CD14-positive monocyte (primary cell): ENCODE data around the gene MTFMT. TPM values are rescaled to one million over a fixed set of nuclear protein-coding genes. Genes with fewer than 3 reads are reported as not detected.

Source experiments
- DNase-seq, 3 donors: peaks; one replicate each; pipeline ENCODE4 v3.0.0-alpha.2; 2011 to 2022
- H2AFZ ChIP-seq: 2 replicates; pipeline ENCODE4 v1.6.0; 2012; ENCODE audit warnings: mild to moderate bottlenecking, low read depth, low read length, inconsistent platforms; ENCODE audit not compliant: insufficient read depth, poor library complexity, severe bottlenecking
- H3K27ac ChIP-seq, 2 donors: 1 replicate in 1 of 2; 2 replicates in 1 of 2; pipeline ENCODE4 v1.5.1; 2012 to 2013; ENCODE audit warnings: low read length in 2 of 2, control low read depth in 1 of 2, inconsistent platforms in 1 of 2, low read depth in 1 of 2, mild to moderate bottlenecking in 1 of 2
- H3K27me3 ChIP-seq, 2 donors: one replicate each; pipeline versions ENCODE4 v1.6.0 to v1.6.1; 2011 to 2013; ENCODE audit warnings: low read length in 2 of 2; ENCODE audit not compliant: control insufficient read depth in 2 of 2, insufficient read depth in 2 of 2
- H3K36me3 ChIP-seq, 2 donors: replicated peaks in 1 of 2; 1 replicate in 1 of 2; 2 replicates in 1 of 2; pipeline versions ENCODE4 v1.5.1 to v1.6.1; 2012 to 2013; ENCODE audit warnings: low read length in 2 of 2, control low read depth in 1 of 2, inconsistent platforms in 1 of 2, mild to moderate bottlenecking in 1 of 2; ENCODE audit not compliant: insufficient read depth in 2 of 2, control insufficient read depth in 1 of 2
- H3K4me1 ChIP-seq, 2 donors: 1 replicate in 1 of 2; 2 replicates in 1 of 2; pipeline versions ENCODE4 v1.5.1 to v1.6.1; 2012 to 2013; ENCODE audit warnings: low read length in 2 of 2, control low read depth in 1 of 2, inconsistent platforms in 1 of 2, mild to moderate bottlenecking in 1 of 2, moderate library complexity in 1 of 2; ENCODE audit not compliant: insufficient read depth in 2 of 2, control insufficient read depth in 1 of 2
- H3K4me2 ChIP-seq: replicated peaks from 2 replicates; pipeline ENCODE3; 2012; ENCODE audit warnings: low read length, moderate library complexity, mild to moderate bottlenecking; ENCODE audit not compliant: poor library complexity, severe bottlenecking; ENCODE audit errors: extremely low read depth
- H3K4me3 ChIP-seq, 3 experiments: fragments of 200-600 bp in 1 of 3; sonication (generic) in 1 of 3; replicated peaks in 1 of 3; 1 replicate in 2 of 3; 2 replicates in 1 of 3; pipeline ENCODE4 v1.5.1; 2011 to 2013; ENCODE audit warnings: low read length in 3 of 3, mild to moderate bottlenecking in 3 of 3, control low read depth in 2 of 3, low read depth in 2 of 3, inconsistent platforms in 1 of 3, moderate library complexity in 1 of 3
- H3K79me2 ChIP-seq: 2 replicates; pipeline ENCODE4 v1.6.0; 2012; ENCODE audit warnings: mild to moderate bottlenecking, control low read depth, inconsistent platforms, low read length, moderate library complexity; ENCODE audit not compliant: insufficient read depth
- H3K9ac ChIP-seq: 2 replicates; pipeline ENCODE4 v1.6.0; 2017; ENCODE audit warnings: low read length, mild to moderate bottlenecking; ENCODE audit not compliant: insufficient read depth, poor library complexity, severe bottlenecking
- H3K9me3 ChIP-seq, 2 donors: replicated peaks in 1 of 2; 1 replicate in 1 of 2; 2 replicates in 1 of 2; pipeline versions ENCODE4 v1.5.1 to v1.6.1; 2012 to 2013; ENCODE audit warnings: low read length in 2 of 2, control low read depth in 1 of 2; ENCODE audit not compliant: control insufficient read depth in 1 of 2, insufficient read depth in 1 of 2
- H4K20me1 ChIP-seq: 2 replicates; pipeline ENCODE4 v1.6.0; 2012; ENCODE audit warnings: mild to moderate bottlenecking, low read length, control low read depth, moderate library complexity; ENCODE audit not compliant: insufficient read depth
- H3K27ac Mint-ChIP-seq, 7 donors: one replicate each; pipeline ENCODE4 v1.8.0; 2020; ENCODE audit warnings: mild to moderate bottlenecking in 7 of 7, mixed read lengths in 7 of 7, moderate library complexity in 6 of 7, inconsistent platforms in 2 of 7
- H3K27me3 Mint-ChIP-seq, 3 donors: one replicate each; pipeline ENCODE4 v1.8.0; 2021 to 2022; ENCODE audit warnings: low read depth in 3 of 3, mild to moderate bottlenecking in 3 of 3, mixed read lengths in 3 of 3, moderate library complexity in 3 of 3, inconsistent platforms in 1 of 3
- H3K36me3 Mint-ChIP-seq, 2 donors: one replicate each; pipeline ENCODE4 v1.8.0; 2020; ENCODE audit warnings: mixed read lengths in 2 of 2, inconsistent platforms in 1 of 2, mild to moderate bottlenecking in 1 of 2
- H3K4me1 Mint-ChIP-seq: one replicate; pipeline ENCODE4 v1.8.0; 2020; ENCODE audit warnings: mild to moderate bottlenecking, mixed read lengths
- H3K4me3 Mint-ChIP-seq, 2 donors: one replicate each; pipeline ENCODE4 v1.8.0; 2020; ENCODE audit warnings: mild to moderate bottlenecking in 2 of 2, mixed read lengths in 2 of 2, moderate library complexity in 1 of 2
- H3K9me3 Mint-ChIP-seq, 7 donors: one replicate each; pipeline ENCODE4 v1.8.0; 2020 to 2022; ENCODE audit warnings: mixed read lengths in 7 of 7, mild to moderate bottlenecking in 6 of 7, moderate library complexity in 6 of 7, inconsistent platforms in 2 of 7
- whole genome bisulfite sequencing: methylation state at CpG from one replicate; pipeline ENCODE4 v1.1.5; 2013; ENCODE audit warnings: missing lambda C conversion rate; ENCODE audit not compliant: insufficient coverage; 5-methylcytosine and 5-hydroxymethylcytosine counted together
- intact Hi-C, 2 donors: fragments of 100-400 bp; cut with micrococcal nuclease; formaldehyde crosslinking; loops; one replicate each; pipeline versions ENCODE4 v1.15.0 to v1.15.1; 2023
- polyA minus RNA-seq: library from RNA; depleted of rRNA, polyadenylated mRNA; stranded (reverse); fragments of >200 nt; gene quantifications from 2 replicates; pipeline ENCODE4 v1.2.3, GENCODE V29; 2012
- polyA plus RNA-seq, 3 donors: library from polyadenylated mRNA; depleted of rRNA in 1 of 3; unstranded in 2 of 3; stranded (reverse) in 1 of 3; fragments of 300-500 nt in 2 of 3; fragments of >200 nt in 1 of 3; fragmentation: Illumina TruSeq in 2 of 3; gene quantifications; 1 replicate in 2 of 3; 2 replicates in 1 of 3; pipeline ENCODE4 v1.2.3, GENCODE V29; 2012 to 2021
- total RNA-seq, 12 experiments: library from RNA in 1 of 12; stranded (reverse) in 1 of 12; fragments of 120-200 nt in 1 of 12; gene quantifications; one replicate each; pipeline ENCODE4 v1.2.4 and lab custom pipeline; 2013 to 2026; ENCODE audit warnings: mixed read lengths in 6 of 12, inconsistent platforms in 1 of 12
- TF ChIP-seq, protein P1 (sequence below): fragments of 200-600 bp; IDR thresholded peaks from one replicate; pipeline ENCODE4 v1.8.0; 2022; ENCODE audit warnings: antibody characterized with exemption, mild to moderate bottlenecking

Gene MTFMT
- total RNA-seq (2013) = 9.3 TPM
- polyA plus RNA-seq (10 to 100 TPM in 1 of 3 donors, 1 to 10 TPM in 2; 5.1 to 10.8 (median 9.0) TPM), polyA minus RNA-seq (2.2 and 3.4 TPM in 2 replicates), total RNA-seq (lab: John Stamatoyannopoulos, UW) (1.1 to 4.8 (median 2.7) reads per million in 11 experiments)

DNA sequence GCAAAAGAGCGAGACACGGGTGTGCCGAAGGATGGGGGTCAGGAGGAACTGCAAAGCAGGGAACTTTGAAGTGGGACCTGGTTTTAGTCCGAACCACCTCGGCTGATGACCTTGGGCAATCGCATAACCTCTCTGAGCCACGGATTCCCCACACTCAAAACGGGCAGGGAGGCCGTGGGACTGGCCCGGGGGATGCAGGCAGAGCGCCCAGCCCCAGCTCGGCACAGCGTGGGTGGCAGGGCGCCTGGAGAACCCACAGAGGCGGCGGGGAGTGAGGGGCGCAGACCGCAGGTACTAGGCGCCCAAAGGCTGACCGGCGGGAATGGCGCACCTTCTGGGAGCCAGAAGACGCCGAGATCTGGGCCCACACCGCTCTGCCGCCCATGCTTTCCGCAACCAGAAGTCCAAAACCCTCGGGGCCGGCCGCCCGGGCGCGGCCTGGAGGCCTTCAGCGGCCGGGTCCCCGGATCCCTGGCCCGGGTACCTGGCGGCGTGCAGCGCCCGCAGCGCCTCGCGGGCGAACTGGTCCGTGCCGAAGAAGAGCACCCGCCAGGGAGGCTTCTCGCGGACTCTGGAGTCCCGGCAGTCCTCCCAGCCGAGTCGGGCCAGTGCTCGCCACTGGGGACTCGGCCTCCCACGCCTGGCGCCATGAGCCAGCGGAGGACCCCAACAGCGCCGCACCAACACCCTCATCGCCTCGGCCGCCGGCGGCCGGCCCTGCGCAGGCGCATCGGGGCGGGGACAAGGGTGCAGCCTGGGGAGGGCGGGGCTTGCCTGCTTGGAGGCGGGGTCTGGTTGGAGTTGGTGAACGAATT is at the start of gene MTFMT:
Gene MTFMT, minus strand, starts transcription at position 719 of the 815 bp plus-strand sequence. Its CDS starts 26 bp downstream, at position 693.
- Mint-ChIP-seq H3K36me3 (peaks cover 22 to 25% of the 10 kb centered on the region in 2 donors), H3K9me3 (no peaks in the 10 kb centered on the region), H3K4me3 (peak within 1 kb of the TSS; percentile 84 to 91), H3K27ac (peak within 1 kb of the TSS in 3 of 7 donors; percentile 24 to 41 (median 33)), H3K4me1 (peaks cover 26% of the 10 kb centered on the region), H3K27me3 (peaks cover 6 to 13% (median 10%) of the 10 kb centered on the region in 3 donors)
- Histone ChIP-seq H3K4me2 (peak within 1 kb of the TSS; percentile 92), H3K27me3 (peaks cover 0 to 9% of the 10 kb centered on the region in 2 donors), H3K4me3 (peak within 1 kb of the TSS; percentile 75 to 90 (median 87)), H3K9ac (peak within 1 kb of the TSS; percentile 78), H4K20me1 (peaks cover 8% of the 10 kb centered on the region), H2AFZ (peak within 1 kb of the TSS; percentile 99), H3K9me3 (no peaks in the 10 kb centered on the region), H3K36me3 (peaks cover 18 to 28% of the 10 kb centered on the region in 2 donors), H3K27ac (peak within 1 kb of the TSS in 1 of 2 donors; percentile 62), H3K79me2 (peaks cover 7% of the 10 kb centered on the region), H3K4me1 (peaks cover 24 to 29% of the 10 kb centered on the region in 2 donors)
- TF ChIP-seq, protein P1, sequence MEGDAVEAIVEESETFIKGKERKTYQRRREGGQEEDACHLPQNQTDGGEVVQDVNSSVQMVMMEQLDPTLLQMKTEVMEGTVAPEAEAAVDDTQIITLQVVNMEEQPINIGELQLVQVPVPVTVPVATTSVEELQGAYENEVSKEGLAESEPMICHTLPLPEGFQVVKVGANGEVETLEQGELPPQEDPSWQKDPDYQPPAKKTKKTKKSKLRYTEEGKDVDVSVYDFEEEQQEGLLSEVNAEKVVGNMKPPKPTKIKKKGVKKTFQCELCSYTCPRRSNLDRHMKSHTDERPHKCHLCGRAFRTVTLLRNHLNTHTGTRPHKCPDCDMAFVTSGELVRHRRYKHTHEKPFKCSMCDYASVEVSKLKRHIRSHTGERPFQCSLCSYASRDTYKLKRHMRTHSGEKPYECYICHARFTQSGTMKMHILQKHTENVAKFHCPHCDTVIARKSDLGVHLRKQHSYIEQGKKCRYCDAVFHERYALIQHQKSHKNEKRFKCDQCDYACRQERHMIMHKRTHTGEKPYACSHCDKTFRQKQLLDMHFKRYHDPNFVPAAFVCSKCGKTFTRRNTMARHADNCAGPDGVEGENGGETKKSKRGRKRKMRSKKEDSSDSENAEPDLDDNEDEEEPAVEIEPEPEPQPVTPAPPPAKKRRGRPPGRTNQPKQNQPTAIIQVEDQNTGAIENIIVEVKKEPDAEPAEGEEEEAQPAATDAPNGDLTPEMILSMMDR = no peak
- intact Hi-C loops = no loop called here
- WGBS = under 1% methylated on average over 70 of the region's 73 CpGs
- peak; percentile 69 to 78 (median 72) for DNase-seq

DNA sequence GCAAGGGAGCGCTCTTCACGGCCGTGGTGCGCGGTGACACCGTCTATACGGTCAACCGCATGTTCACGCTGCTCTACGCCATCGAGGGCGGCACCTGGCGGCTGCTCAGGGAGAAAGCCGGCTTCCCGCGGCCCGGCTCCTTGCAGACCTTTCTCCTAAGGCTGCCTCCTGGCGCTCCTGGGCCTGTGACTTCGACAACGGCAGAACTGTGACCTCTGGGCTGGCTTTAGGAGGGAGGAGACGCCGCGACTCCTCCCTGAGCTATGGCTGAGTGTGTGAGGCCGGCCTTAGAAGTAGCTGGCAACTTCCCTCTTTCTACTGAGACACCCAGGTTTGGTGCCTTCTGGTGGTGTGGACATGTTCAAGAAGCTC is 48.5 kb upstream of the MTFMT start:
- Mint-ChIP-seq H3K4me3 (peak overlapping the region; percentile 51 to 83), H3K27me3 (peaks cover 34 to 58% (median 37%) of the 10 kb centered on the region in 3 donors), H3K36me3 (peaks cover 0 to 3% of the 10 kb centered on the region in 2 donors), H3K9me3 (peaks cover 2 to 7% (median 5%) of the 10 kb centered on the region in 7 donors), H3K4me1 (peaks cover 12% of the 10 kb centered on the region), H3K27ac (no peak overlapping the region)
- H3K4me2 ChIP-seq = peak overlapping the region; percentile 57
- WGBS = 19% methylated on average over 21 of the region's 24 CpGs
- no peaks in the 10 kb centered on the region for H3K79me2 ChIP-seq
- H3K27me3 ChIP-seq = peaks cover 5 to 29% of the 10 kb centered on the region in 2 donors
- H3K36me3 ChIP-seq = no peaks in the 10 kb centered on the region
- H3K4me3 ChIP-seq = peak overlapping the region in 1 of 3 experiments; percentile 44
- intact Hi-C loops = no loop called here
- H3K4me1 ChIP-seq = peaks cover 4 to 6% of the 10 kb centered on the region in 2 donors
- peak overlapping the region; percentile 81 for H2AFZ ChIP-seq
- peak overlapping the region; percentile 53 for H3K9ac ChIP-seq
- no peak overlapping the region for H3K27ac ChIP-seq
- TF ChIP-seq, protein P1 = no peak
- H4K20me1 ChIP-seq = no peaks in the 10 kb centered on the region
- peaks cover 0 to 7% of the 10 kb centered on the region in 2 donors for H3K9me3 ChIP-seq
- peak; percentile 24 to 42 (median 25) for DNase-seq
